ACC112 (cell line): Measurements from ENCODE around the gene ATP8A1.
"Not testable (repeated sequence)": the region's sequence is repeated elsewhere in the genome, so short reads cannot be mapped to it uniquely, and the experiment has no call there.

Experiments used
- H2AFZ ChIP-seq: fragments of 200-600 bp; sonication (generic); one replicate; pipeline ENCODE4 v1.6.0; 2017; ENCODE audit warnings: antibody characterized with exemption, low read length; ENCODE audit not compliant: unreplicated experiment
- H3K27ac ChIP-seq: fragments of 200-600 bp; sonication (generic); 2 replicates; pipeline ENCODE4 v1.5.1; 2014; ENCODE audit warnings: low read depth, mild to moderate bottlenecking, antibody characterized with exemption, low read length, moderate library complexity
- H3K27me3 ChIP-seq: fragments of 200-600 bp; sonication (generic); 2 replicates; pipeline ENCODE4 v1.6.1; 2014; ENCODE audit warnings: mild to moderate bottlenecking, antibody characterized with exemption, low read length, moderate library complexity, mixed read lengths; ENCODE audit not compliant: insufficient read depth
- H3K36me3 ChIP-seq: fragments of 200-600 bp; sonication (generic); 2 replicates; pipeline ENCODE4 v1.6.1; 2016; ENCODE audit warnings: mild to moderate bottlenecking, antibody characterized with exemption, low read length, moderate library complexity, mixed read lengths; ENCODE audit not compliant: insufficient read depth
- H3K4me1 ChIP-seq: fragments of 200-600 bp; sonication (generic); one replicate; pipeline ENCODE4 v1.6.1; 2016; ENCODE audit warnings: low read length, mixed read lengths; ENCODE audit not compliant: insufficient read depth, unreplicated experiment, control insufficient read depth
- H3K4me3 ChIP-seq: fragments of 200-600 bp; sonication (generic); 2 replicates; pipeline ENCODE4 v1.5.1; 2014; ENCODE audit warnings: mild to moderate bottlenecking, low read depth, low read length
- H3K79me2 ChIP-seq: fragments of 200-600 bp; sonication (generic); one replicate; pipeline ENCODE4 v1.6.0; 2016; ENCODE audit warnings: low read length; ENCODE audit not compliant: control insufficient read depth, unreplicated experiment, insufficient read depth

The ATP8A1 gene

DNA sequence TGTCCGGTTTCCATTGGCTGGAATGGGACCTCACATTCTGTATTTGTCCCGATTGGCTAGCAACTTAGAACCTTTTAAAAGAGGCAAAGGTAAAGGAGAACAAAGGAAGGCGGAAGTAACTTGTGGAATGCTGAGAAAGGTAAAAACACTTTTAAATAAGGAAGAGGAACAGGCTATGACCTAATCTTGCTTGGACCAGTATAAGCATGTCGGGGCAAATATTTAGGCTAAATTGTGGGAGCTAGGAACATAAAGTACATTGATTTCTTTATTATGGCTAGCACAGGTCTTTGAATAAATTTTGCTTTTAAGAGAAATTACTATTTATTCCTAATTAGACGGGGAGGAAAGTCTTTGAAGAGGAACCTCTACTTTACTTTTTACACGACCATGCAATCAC is 170.7 kb downstream of the ATP8A1 start:
- not testable (repeated sequence) for H3K36me3 ChIP-seq, H2AFZ ChIP-seq, H3K4me3 ChIP-seq, H3K27ac ChIP-seq, H3K79me2 ChIP-seq, H3K27me3 ChIP-seq
- peaks cover 10% of the 10 kb centered on the region for H3K4me1 ChIP-seq

DNA sequence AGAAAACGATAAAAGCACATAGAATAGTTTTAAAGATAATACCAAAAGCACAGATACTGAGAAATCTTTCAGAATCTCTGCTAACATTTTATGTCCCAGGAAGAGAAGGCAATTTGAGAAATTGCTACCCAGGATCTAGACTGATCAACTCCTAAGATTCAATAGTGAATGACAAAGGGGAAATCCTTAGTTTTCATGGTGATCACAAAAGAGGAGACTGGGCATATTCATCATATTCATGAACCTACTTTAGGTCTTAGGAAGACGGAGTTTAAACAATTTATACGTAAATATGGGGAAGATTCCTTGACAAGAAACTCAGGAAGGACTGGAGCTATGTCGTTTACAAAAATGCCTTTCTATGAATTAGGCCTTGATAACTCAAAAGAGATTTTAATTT is 172.3 kb downstream of the ATP8A1 start:
- Histone ChIP-seq H3K27ac (no peak overlapping the region), H3K27me3 (peaks cover 6% of the 10 kb centered on the region), H3K4me3 (no peak overlapping the region), H3K4me1 (peaks cover 10% of the 10 kb centered on the region), H2AFZ (no peak overlapping the region), H3K36me3 (no peaks in the 10 kb centered on the region), H3K79me2 (no peaks in the 10 kb centered on the region)

DNA sequence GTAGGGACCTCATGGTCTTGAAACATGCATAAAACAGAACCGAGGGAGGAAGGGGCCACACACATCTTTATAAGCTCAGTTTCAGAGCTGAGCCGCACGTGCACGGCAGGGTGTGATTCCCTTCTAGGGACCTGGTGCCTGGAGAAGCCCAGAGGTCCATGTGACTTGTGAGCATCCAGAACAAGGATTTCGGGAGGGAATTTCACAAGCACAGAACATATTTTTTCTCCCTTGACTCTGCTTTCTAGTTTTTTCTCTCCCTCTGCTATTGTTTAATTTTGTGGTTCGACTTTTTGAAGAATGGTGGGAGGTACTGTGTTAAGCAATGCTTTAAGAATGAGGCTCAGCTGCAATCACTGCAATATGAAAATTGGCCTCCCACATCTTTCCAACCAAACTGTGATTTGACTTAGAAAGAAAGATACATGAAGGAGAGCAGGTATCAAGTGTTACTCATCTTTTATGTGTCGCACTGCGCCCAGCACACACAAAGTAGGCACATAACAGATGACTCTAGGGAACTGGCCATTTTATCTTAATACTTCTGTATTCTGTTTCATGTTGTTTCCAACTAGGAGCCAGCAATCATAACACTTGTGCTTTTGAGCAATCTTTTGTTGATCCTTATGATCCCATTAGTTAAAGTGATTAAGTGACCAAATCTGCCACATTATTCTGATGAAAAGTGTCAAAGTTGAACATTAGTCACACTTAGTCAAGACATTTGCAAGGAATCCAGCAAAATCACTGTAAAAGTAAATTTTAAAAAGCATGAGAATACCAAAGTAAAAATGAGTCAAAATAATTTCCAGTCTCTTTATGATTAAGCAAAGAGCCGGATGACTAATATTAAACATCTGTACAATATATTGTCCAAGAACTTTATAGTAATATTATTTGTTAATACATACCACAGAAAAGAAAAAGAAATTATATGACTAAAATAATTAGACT is 173.2 kb downstream of the ATP8A1 start:
- Histone ChIP-seq H3K27ac (peak overlapping the region; percentile 24; the same call in 1 of the 2 replicates), H2AFZ (no peak overlapping the region), H3K4me3 (no peak overlapping the region), H3K36me3 (no peaks in the 10 kb centered on the region), H3K27me3 (peaks cover 4% of the 10 kb centered on the region), H3K4me1 (peaks cover 10% of the 10 kb centered on the region), H3K79me2 (no peaks in the 10 kb centered on the region)

- H3K27ac ChIP-seq: no peak overlapping the region
- H3K4me1 ChIP-seq: peaks cover 10% of the 10 kb centered on the region
- H3K27me3 ChIP-seq: no peaks in the 10 kb centered on the region
- no peaks in the 10 kb centered on the region for H3K36me3 ChIP-seq
- no peak overlapping the region for H3K4me3 ChIP-seq
- H2AFZ ChIP-seq: no peak overlapping the region
- H3K79me2 ChIP-seq: no peaks in the 10 kb centered on the region
Observed at GRCh38 chr4:42482516-42483327, 174.2 kb downstream of the ATP8A1 start.

DNA sequence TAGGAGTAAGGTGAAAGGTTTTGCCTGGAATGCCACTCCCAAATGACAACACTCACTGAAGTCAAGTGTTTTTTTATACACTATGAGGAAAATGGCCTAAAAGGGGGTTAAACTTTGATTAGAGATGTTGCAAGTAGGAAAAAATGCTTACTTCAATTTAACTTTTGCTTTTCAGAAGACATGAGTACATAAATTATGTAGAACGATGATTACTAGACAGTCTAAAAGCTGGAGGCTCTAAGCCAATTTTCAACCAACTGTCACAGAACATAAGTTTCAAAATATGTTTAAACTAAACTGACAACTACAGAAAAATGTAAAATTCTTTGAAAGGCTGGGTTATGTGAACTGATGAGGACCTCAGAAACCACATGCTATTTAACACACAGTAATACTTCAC is 176.2 kb downstream of the ATP8A1 start:
- peaks cover 10% of the 10 kb centered on the region for H3K4me1 ChIP-seq
- no peaks in the 10 kb centered on the region for H3K36me3 ChIP-seq
- no peak overlapping the region for H3K27ac ChIP-seq
- no peak overlapping the region for H3K4me3 ChIP-seq
- no peaks in the 10 kb centered on the region for H3K79me2 ChIP-seq
- H3K27me3 ChIP-seq: no peaks in the 10 kb centered on the region
- H2AFZ ChIP-seq: no peak overlapping the region

DNA sequence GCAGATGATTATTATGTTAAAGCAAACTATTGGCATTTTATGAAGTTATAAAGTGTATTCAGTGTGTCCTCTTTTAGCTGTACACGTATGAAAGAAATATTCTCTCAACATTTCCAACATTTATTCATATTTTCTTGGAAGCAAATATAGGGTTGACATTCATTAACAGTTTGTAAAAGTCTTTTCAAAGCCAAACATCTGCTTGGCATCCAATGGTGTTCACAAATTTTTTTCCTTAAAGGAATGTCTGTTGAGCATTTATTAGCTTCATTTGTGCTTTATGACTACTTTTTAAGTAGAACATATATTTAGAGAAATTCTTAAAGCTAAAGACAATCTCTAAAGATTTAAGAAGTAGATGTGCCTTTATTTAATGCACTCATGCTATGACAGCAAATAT is 176.6 kb downstream of the ATP8A1 start:
- Histone ChIP-seq H3K79me2 (no peaks in the 10 kb centered on the region), H3K27me3 (no peaks in the 10 kb centered on the region), H3K4me3 (no peak overlapping the region), H2AFZ (no peak overlapping the region), H3K4me1 (peaks cover 10% of the 10 kb centered on the region), H3K27ac (no peak overlapping the region), H3K36me3 (no peaks in the 10 kb centered on the region)

DNA sequence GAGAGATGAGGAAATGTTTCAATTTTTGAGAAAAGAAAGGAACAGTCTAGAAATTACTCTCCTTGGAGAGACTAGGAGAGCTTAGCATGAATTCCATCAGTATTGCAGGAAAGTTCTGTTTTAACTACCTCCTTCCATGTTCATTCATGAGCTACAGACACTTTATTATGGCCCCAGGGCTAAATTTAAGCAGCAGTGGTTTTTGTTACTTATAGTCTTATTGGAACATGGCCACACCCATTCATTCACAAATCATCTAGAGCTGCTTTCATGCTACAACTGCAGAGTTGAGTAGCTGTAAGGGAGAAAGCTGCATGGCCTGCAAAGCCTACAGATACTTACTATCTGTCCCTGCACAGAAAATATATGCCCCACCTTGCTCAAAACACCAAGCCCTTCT is 178.0 kb downstream of the ATP8A1 start:
- no peak overlapping the region for H2AFZ ChIP-seq
- no peaks in the 10 kb centered on the region for H3K79me2 ChIP-seq
- H3K27me3 ChIP-seq: no peaks in the 10 kb centered on the region
- H3K4me1 ChIP-seq: peaks cover 9% of the 10 kb centered on the region
- H3K36me3 ChIP-seq: no peaks in the 10 kb centered on the region
- no peak overlapping the region for H3K4me3 ChIP-seq
- H3K27ac ChIP-seq: no peak overlapping the region

- no peaks in the 10 kb centered on the region for H3K79me2 ChIP-seq
- no peaks in the 10 kb centered on the region for H3K36me3 ChIP-seq
- H3K4me3 ChIP-seq: no peak overlapping the region
- H2AFZ ChIP-seq: no peak overlapping the region
- peaks cover 5% of the 10 kb centered on the region for H3K4me1 ChIP-seq
- H3K27me3 ChIP-seq: no peaks in the 10 kb centered on the region
- no peak overlapping the region for H3K27ac ChIP-seq
Observed at GRCh38 chr4:42478509-42478908, 178.4 kb downstream of the ATP8A1 start.

DNA sequence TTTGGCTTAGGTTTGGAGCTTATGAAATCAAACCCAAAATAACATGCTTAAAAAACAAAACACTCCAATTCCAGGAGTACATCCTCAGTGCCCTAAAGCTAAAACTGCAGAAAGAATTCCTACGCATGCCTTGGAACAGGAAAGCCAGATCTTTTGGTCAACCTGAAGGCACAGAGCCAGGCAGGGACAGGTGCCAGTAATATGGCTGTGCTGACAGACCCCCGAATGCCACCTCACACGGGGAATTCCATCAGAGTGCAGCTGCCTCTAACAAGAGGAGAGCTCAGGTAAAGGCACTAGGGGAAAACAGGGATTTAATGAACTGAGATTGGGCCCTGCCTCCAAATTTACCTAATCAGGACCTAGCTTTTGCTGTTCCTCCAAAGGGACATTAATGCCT is 182.5 kb downstream of the ATP8A1 start:
- H3K36me3 ChIP-seq: no peaks in the 10 kb centered on the region
- H3K4me1 ChIP-seq: no peaks in the 10 kb centered on the region
- no peak overlapping the region for H3K4me3 ChIP-seq
- H3K79me2 ChIP-seq: no peaks in the 10 kb centered on the region
- H3K27ac ChIP-seq: no peak overlapping the region
- no peak overlapping the region for H2AFZ ChIP-seq
- H3K27me3 ChIP-seq: no peaks in the 10 kb centered on the region

- H3K4me3 ChIP-seq: no peak overlapping the region
- no peak overlapping the region for H3K27ac ChIP-seq
- no peaks in the 10 kb centered on the region for H3K36me3 ChIP-seq
- no peaks in the 10 kb centered on the region for H3K27me3 ChIP-seq
- no peaks in the 10 kb centered on the region for H3K4me1 ChIP-seq
- no peaks in the 10 kb centered on the region for H3K79me2 ChIP-seq
- no peak overlapping the region for H2AFZ ChIP-seq
Observed at GRCh38 chr4:42473071-42473684, 183.7 kb downstream of the ATP8A1 start.
